Activated T-cell treated with anti-CD3 and anti-CD28 coated beads, Interleukin-2, amount 50 U/mL, for 1 hour (primary cell): Measurements from ENCODE around the gene NTN1.

Experiments
- DNase-seq: peaks from one replicate; pipeline ENCODE4 v3.0.0-alpha.2; 2020

Gene NTN1

DNA sequence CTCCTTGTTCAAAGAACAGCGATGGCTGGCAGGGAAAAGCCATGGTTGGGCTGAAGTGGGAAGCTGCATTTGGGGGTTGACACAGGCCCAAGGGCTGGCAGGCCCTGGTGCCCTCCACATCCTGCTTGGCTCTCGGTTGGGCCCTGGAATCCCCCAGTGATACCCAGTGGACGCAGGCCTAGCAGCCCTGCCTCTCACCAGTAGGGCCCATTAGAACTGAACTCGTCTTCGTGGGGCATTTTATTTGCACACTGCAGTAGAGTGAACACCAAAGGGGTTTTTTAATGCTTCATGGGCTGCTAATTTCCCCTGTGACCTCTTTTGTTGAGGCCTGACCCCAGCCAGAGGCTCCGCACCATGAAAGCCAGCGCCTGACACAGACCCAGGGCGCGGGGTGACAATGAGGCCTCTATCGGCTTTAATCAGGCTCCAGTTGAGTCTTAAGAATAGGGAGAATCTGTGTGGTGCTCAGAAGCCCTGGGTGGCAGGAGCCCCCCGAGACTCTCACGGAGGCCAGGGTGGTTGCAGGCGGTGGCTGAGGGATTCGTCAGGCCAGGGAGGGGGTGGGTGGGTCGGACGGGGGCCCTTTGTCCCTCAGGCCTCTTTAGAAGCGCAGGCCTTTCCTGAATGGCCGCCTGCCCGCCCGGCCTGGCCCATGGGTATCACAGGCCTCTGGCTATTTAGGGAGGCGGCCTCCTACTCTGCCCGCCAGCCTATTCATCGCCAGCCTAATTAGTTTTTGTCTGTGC lies 199.3 kb downstream of the NTN1 start:
- DNase-seq, result no peak

DNA sequence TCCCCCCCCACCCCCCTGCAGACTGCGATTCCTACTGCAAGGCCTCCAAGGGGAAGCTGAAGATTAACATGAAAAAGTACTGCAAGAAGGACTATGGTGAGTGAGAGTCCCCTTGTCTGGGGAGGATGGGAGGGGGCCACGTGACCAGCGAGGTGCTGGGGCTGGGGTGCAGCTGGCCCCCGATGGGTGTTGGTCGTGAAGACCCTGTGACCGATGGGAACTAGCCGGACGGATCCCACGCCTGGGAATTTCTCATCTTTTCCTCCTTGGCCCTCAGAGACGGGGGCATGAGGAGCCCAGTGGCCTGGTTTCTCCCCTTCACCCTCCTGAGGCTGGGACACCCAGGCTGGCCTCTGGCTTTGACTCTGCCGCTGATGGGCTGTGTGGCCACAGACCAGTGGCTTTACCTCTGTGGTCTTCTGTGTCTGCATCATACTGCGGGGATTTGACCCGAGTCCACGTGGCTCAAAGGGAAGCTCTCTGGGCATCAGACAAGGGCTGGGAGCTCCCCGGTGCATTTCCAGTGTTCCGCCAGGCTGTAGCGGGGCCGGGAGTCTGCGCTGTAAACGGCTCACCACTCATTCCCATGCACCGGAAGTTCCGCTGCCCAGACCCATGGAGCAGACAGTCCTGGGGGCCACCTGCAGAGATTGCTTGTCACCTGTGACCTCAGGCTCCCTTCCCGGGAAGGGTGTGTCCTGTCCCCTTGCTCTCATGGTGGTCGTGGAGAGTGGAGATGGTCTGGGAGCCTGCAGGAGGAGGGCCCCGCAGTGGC lies 200.0 kb downstream of the NTN1 start:
- no peak for DNase-seq

DNA sequence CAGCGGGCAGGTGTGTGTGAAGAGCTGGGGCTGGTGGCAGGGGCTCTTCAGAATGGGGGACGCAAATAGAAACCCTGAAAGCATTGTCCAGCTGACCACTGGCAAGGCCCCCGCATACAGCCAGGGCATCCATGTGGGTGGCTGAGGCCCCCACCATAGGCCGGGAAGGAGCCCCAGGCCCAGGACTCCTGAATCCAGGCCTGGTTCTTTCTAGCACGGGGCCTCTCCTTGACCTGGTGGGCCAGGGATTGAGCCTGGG lies 200.5 kb downstream of the NTN1 start:
- no peak for DNase-seq

DNA sequence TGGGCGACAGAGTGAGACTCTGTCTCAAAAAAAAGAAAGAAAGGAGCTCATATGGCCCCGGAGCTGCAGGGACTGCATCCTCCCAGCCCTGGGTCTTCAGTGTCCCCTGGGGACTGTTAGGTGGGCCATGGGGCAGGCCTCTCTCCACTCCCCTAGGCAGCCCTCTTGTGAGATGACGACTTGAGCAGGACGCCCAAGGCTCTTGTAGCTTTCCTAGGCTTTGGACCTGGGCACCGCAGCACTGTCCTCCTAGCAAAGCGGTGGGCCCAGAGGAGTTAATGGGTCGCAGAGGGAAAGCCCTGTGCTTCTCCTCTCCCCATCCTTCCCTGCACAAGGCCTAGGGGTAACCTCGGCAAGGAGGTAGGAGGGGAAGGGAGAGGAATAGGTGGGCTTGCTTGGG lies 202.2 kb downstream of the NTN1 start:
- DNase-seq, result no peak

DNA sequence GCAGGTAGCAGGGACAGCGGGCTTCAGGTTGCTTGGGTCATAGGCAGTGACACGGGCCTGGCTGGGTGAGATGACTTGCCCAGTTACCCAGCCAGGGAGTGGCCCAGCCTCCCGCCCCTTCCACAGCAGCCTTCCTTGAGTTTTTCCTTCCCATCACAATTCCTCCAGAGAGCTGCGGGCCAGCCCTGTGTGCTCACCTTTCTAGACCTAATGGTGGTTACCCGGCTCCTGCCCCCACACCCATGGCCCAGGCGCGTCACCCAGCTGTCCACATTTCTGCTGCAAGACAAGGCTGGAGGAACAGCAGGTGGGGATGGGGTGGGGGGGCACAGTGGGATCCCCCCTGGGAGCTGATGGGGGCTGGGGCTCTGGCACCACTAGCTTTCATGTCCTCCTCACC lies 203.2 kb downstream of the NTN1 start:
- DNase-seq, result no peak

DNA sequence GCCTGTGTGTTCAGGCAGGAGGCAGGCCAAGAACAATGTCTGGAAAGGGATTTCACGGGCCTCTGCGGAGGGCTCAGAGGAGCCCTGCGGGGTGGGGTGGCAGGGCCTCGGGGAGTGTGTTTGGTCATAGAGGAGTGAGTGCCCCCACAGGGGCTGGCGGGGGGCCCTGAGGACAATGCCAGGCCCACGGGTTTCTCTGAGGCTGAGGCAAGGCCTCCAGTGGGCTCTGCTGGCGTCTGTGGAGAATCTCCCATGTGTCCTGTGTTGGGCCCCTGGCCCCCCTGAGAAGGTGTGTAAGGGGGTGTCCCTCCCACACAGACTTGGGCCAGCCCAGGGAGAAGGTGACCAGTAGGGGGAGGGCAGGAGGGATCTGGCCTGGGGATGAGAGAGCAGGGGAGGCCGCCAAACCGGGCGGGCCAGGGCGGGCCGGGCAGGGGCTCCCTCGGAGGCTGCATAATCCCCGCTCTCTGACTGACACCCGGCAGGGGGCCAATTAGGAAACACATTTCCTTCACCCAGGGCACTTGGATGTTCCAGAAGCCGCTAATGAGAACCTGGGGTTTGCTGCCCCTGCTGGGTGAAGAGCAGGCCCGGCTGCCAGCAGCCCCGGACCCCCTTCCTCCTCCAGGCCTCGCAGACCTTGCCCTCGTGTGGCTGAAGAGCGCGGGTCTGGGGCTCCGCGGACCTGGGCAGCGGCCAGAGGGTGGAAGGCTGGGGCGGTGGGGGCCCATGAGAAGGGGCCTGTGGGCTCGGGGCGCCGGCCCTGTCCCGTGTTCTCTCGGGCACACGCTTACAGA lies 204.2 kb downstream of the NTN1 start:
- no peak for DNase-seq

DNA sequence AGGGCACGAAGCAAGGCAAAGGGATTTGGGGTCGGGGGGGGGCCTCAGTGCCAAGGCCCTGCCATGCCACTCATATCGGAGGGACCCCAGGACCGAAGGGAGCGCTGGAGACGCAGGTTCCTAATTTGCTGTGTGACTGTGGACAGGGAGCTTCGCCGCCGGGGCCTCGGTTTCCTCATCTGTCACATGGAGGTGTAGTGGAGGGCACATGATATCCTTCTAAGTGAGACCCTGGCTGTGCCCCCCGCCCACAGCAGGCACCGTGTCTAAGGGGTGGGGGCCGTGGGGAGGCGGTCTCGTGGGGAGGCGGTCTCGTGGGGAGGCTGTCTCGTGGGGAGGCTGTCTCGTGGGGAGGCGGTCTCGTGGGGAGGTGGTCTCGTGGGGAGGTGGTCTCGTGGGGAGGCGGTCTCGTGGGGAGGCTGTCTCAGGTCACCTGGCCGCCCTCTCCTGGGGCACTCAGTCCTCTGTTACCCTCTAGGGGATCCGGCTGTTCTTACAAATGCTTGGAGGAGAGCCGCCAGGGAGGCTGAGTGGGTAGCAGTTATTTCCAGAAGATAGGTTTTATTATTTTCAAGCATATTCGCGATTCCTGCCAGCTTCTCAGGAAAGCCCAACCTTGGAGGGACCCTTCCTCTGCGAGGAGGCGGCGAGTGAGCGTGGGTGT lies 205.0 kb downstream of the NTN1 start:
- no peak for DNase-seq

DNA sequence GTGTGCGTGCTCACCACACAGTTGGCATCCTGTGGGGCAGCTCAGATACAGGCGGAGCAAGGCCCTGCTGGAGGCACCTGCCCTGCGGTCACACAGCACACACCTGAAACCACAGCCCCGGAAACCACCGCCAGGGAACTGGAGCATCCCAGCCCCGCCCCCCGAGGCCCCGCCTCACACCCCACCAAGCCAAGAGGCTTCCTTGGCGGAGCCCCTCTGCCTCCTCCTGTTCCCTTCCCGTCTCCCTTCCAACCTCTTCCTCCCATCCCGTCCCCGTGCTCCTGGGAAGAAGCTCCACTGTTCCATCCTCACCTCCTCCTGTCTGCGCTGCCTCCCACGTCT lies 205.5 kb downstream of the NTN1 start:
- no peak for DNase-seq

DNA sequence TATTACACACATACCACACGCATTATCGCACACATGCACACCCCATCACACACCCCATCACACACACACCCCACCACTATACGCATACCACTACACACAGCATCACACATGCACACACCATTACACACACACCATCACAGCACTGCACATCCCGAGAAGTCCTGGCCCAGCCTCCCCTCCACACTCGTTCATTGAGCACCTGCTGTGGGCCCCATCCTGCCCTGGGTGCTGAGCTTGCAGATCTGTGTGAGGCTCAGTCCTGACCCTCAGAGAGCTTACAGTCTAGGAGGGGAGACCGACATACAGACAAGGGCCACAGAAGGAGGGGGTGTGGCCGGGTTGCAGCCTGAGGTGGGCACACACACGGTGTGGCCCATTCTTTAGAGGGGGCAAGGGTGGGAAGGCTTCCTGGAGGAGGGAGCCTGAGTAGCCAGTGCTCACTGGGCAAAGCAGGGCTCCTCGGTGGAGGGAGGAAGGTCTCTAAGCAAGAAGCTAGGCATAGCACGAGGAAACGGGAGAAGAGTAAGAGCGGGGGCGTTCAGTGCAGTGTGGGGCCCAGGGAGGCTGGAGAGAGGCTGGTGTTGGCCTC lies 206.6 kb downstream of the NTN1 start:
- no peak for DNase-seq

DNA sequence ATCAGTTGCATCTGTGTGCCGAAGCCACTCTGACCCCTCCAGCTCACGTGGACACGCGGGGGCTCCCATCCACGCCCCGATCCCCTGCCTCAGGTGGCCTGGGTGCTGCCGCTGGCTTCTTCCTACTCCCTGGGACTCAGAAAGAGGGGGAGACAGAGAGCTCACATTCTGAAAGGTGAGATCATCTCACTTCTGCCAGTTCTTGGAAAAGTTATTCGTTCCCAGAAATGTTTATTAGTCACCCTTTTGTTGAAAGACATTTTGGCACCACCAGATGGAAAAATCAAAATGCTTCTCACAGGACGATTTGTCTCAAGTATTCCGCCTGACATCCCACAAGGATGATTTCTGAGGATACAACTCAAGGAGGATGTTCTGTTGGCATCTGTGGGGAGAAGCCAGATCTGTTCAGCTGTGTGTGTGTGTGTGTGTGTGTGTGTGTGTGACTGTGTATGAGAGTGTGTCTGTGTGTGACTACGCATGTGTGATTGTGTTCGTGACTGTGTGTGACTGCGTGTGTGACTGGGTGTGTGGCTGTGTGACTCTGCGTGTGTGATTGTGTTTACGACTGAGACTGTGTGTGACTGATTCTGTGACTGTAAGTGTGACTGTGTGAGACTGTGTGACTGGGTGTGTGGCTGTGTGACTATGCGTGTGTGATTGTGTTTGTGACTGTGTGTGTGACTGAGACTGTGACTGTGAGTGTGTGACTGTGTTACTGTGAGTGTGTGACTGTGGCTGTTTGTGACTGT lies 207.3 kb downstream of the NTN1 start:
- DNase-seq, result no peak

DNA sequence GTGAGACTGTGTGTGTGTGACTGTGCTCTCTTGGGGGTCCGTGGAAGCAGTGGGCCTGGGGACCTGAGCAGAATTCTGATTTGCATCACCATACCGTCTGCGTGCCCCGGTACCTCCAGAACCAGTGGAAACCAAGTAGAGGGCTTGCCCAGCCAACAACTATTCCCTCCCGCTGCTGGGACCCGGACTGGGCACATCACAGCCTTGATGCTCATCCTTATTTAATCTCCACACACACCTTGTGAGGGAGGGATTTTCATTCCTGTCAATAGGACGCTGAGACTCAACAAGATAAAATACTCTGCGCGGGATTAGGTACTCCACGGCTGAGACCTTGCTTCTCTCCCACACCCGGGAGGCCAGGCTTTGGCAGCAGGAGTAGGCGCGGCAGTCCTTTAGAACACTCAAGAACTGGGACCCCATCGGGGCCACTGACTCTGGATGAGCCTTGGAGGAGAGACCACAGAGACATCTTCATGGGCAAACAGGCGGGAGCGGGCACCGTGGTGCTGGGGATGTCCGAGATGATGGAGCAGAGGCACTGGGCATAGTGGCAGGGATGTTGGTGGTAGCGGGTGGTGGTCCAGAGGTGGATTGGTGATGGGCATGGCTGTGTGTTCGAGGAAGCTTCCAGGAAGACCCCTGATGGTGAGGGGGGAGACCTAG lies 208.0 kb downstream of the NTN1 start:
- DNase-seq, result no peak

DNA sequence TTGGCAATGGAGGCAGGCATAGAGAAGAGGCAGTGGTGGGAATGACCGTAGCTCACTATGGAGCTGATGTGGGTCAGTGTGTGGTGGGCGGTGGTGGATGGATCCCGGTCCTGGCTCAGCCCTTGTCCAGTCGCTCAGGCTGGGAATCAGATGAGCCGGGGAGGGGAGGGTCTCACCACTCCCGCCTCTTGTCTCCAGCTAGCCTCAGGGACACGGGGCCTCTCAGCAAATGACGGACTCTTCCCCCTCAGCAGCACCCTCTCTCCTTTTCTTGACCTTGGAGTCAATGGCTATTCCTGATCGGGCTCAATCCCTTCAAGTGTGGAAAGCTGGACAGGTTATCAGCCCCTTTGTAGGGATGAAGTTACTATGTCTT lies 208.5 kb downstream of the NTN1 start:
- DNase-seq, result no peak

DNA sequence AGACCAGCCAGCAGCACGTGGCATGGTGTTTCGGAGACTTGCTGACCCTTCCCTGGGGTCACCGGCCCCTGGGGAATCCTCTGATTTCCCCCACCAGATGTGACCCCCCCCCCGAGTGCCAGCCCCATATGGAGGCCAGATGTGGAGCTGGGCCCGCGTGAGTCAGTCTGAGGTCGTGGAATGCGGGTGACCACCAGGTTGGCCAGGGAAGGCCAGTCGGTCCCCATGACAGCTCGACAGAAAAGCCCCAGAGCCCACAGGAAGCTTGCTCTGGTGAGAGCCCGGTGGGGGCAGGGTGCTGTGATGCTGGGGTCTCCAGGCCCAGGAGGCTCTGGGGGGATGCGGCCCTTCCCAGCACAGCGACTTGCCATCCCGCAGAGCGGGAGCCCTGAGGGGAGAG lies 209.0 kb downstream of the NTN1 start:
- no peak for DNase-seq

DNA sequence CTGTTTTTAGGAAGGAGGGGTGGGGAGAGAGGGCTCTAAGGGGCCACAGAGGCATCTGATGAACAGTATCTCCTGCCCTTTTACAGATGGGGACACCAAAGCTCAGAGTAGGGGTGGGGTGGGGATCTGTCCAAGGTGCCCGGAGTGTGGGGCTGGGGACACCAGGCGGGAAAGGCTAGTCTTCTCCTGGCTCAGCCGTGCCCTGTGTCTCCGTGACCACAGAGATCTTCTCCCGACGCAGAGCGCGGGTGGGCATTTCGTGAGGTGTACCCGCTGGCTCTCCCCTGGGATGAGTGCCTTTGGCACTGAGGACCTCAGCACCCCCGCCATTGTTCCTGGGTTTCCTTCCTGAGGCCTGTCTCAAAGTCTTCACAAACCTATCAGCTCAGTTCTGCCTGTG lies 209.6 kb downstream of the NTN1 start:
- DNase-seq, result no peak

DNA sequence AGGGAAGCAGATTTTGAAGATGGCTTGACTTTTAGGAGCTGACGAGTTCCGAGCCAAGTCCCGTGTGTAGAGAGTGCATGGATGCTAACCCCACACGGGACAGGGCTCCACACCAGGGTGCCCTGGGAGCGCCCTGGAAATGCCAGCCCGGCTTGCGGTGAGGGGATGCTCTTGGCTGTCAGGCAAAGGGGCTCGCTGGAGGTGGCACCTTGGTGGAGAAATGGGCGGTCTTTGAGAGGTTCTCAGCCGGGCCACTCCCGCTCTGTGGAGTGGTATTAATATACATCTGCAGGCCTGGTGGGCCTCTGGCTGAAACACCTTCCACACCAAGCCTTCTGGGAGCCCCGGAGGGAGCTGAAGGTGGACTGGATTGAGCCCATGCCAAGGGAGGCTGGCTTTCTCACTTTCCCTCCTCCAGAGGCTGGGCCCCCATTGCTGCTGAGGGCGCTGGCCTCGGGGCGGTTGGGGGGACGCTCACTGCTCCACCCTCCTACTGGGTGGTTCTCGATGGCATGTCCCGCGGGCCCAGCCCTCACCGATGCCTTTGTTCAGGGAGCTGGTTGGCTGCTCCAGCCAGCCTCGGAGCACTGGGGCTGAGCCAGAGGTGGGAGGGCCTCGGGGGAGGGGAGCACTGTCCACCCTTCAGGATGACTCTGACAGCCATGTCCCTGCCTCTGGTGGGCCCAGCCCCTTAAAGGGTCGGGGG lies 210.3 kb downstream of the NTN1 start:
- DNase-seq, result no peak

DNA sequence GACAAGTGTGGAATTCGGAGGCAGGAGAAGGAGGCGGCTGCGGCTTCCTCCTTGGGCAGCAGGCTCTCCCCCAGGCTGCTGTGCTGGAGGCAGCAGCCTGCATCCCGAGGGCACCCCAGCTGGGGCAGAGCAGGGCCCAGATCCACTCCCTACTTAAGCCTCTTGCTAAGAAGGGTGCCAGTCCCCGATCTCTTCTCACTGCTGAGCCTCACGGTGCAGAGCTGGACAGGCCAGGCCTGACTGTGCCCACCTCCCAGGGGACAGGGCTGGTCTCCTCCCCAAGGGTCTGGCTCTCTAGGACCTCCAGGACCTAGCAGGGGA lies 210.8 kb downstream of the NTN1 start:
- no peak for DNase-seq

DNA sequence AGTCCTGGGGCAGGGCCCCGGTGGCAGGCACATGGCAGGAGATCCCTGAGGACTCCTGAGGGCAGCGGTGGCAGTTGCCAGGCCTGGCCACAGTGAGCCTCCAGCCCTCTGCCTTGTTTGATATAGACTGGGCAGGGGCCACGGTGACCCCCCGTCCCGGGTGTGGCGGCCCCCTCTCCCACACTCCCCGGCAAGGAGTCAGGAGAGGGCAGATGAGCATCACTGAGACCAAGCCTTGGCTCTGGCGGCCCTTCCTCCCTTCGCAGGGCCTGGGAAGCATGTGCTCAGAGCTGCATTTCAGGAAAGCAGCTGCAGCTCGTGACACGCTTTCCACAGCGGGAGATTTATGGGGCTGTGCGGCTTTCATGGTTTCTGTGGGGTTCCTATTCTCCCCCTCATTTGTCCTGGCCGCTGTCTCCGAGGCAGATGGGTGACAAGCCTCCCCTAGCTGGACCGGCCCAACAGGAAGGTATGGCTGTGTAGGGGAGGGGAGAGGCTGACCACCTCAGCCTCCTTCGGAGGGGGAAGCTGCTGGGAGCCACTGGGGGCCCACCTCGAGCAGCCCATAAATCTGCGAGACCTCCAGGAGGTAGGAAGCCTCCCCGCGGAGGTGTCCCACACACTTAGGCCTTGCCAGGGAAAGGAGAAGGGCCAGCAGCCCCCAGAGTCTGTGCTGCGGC lies 211.4 kb downstream of the NTN1 start:
- DNase-seq, result no peak

DNA sequence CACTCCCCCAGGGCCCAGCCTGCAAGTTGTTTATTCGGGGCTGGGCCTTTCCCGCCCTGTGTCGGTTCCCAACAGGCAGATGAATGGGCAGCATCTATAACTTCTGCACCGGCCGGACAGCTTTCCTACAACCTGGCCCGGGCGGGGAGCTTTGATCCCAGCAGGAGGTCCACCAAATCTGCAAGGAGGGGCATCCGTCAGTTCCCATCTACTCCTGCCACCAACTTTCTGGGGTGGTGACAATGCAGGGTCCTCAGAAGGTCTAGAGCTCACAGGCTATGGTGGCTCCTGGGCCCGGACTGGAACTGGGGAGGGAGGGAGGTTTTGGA lies 211.9 kb downstream of the NTN1 start:
- no peak for DNase-seq

DNA sequence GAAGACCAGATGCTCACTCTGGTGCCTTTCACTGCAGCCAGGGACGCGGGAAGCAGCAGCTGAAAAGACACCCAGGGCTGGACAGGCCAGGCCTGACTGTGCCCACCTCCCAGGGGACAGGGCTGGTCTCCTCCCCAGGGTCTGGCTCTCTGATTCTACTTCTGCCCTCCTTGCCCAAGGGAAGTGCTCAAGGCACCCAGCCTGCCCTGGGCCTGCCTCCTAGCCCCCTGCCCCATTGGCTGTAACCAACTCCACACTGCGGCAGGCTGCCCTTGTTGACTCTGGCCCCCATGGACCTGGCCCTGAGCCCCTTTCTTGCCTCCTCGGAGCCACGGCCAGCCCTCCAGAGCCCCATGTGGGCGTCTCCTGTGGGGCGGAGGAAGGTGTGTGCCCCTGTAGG lies 212.5 kb downstream of the NTN1 start:
- no peak for DNase-seq

DNA sequence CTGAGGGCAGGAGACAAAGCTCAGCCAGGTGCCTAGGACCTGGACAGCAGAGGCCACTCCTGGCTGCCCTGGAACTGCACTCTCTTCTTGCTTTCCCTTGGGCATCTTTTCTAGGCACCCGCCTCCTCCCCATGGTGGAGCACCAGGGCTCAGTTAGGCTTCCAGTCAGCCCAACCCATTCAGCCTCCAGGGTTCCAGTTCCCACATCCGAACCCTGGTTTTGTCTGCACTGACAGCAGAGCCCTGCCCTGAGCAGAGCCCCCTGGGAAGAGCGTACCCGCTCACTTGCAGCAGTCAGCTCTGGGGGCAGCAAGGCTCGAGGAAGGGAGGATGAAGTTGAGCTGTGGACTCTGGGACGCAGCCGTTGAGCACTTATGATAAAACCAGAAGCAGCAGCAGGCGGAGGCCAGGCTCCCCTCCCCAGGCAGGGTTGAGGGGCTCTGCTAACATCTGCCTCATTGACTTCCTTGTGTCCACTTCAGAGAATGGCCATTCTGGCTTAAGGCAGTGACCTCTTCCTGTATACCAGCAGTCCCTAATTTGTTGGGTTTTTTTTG lies 213.2 kb downstream of the NTN1 start:
- DNase-seq, result no peak

DNA sequence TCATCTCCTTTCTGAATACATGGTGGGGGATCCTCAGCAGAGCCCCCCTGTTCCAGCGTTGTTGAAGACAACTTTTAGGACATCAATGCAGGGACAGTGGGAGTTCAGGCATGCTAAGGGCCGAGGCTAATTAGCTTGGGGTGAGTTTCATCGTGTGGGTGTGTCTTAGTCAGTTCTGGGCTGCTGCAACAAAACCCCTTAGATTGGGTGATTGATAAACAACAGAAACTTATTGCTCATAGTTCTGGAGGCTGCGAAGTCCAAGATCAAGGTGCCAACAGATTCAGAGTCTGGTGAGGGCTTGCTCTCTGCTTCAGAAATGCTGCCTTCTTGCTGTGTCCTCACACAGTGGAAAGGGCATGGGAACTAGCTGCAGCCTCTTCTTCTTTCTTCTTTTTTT lies 214.0 kb downstream of the NTN1 start:
- no peak for DNase-seq
